Measurements from ENCODE around the gene OR2AT4.
"Not testable (repeated sequence)": the region's sequence is repeated elsewhere in the genome, so short reads cannot be mapped to it uniquely, and the experiment has no call there.

OR2AT4 gene

GRCh38 chr11:75133976-75134375 is 37.3 kb upstream of the OR2AT4 start:
- peaks cover 7% of the 10 kb centered on the region; the same call in 1 of the 2 replicates for H3K27me3 ChIP-seq (ENCODE audit: control insufficient read depth, insufficient read depth, low read length)

GRCh38 chr11:75132080-75132479 is 35.4 kb upstream of the OR2AT4 start:
- H3K9me3 ChIP-seq (ENCODE audit: control insufficient read depth, insufficient read depth, low read depth, low read length) = peaks cover 12% of the 10 kb centered on the region; the same call in 1 of the 2 replicates
- no peaks in the 10 kb centered on the region for H3K36me3 ChIP-seq (ENCODE audit: control insufficient read depth, insufficient read depth, low read length)
- H3K9ac ChIP-seq (ENCODE audit: low read length) = no peak overlapping the region
- H3K27me3 ChIP-seq (ENCODE audit: control insufficient read depth, insufficient read depth, low read length) = no peaks in the 10 kb centered on the region; the same call in 1 of the 2 replicates
- no peak overlapping the region for H3K4me3 ChIP-seq (ENCODE audit: low read depth, low read length)
- no peak overlapping the region for H3K27ac ChIP-seq (ENCODE audit: low read depth, low read length)
- no peaks in the 10 kb centered on the region for H3K4me1 ChIP-seq (ENCODE audit: control insufficient read depth, insufficient read depth, low read length)

More at GRCh38 chr11:75133976-75134375, 37.3 kb upstream of the OR2AT4 start:
- Histone ChIP-seq H3K4me1 (ENCODE audit: control insufficient read depth, insufficient read depth, low read length) (no peaks in the 10 kb centered on the region), H3K4me3 (ENCODE audit: low read depth, low read length) (no peak overlapping the region), H3K9ac (ENCODE audit: low read length) (no peak overlapping the region), H3K36me3 (ENCODE audit: control insufficient read depth, insufficient read depth, low read length) (no peaks in the 10 kb centered on the region), H3K27ac (ENCODE audit: low read depth, low read length) (no peak overlapping the region), H3K9me3 (ENCODE audit: control insufficient read depth, insufficient read depth, low read depth, low read length) (peaks cover 6% of the 10 kb centered on the region; the same call in 1 of the 2 replicates)

- no peaks in the 10 kb centered on the region for H3K36me3 ChIP-seq (ENCODE audit: control insufficient read depth, insufficient read depth, low read length)
- no peak overlapping the region for H3K4me3 ChIP-seq (ENCODE audit: low read depth, low read length)
- H3K27me3 ChIP-seq (ENCODE audit: control insufficient read depth, insufficient read depth, low read length) = no peaks in the 10 kb centered on the region
- no peaks in the 10 kb centered on the region for H3K4me1 ChIP-seq (ENCODE audit: control insufficient read depth, insufficient read depth, low read length)
- H3K27ac ChIP-seq (ENCODE audit: low read depth, low read length) = no peak overlapping the region
- no peak overlapping the region for H3K9ac ChIP-seq (ENCODE audit: low read length)
- peaks cover 12% of the 10 kb centered on the region; the same call in 1 of the 2 replicates for H3K9me3 ChIP-seq (ENCODE audit: control insufficient read depth, insufficient read depth, low read depth, low read length)
These were observed 29.9 kb upstream of the OR2AT4 start for GRCh38 chr11:75126564-75126963.

GRCh38 chr11:75118577-75118976 is 21.9 kb upstream of the OR2AT4 start:
- Histone ChIP-seq H3K36me3 (ENCODE audit: control insufficient read depth, insufficient read depth, low read length) (no peaks in the 10 kb centered on the region), H3K9me3 (ENCODE audit: control insufficient read depth, insufficient read depth, low read depth, low read length) (peaks cover 16% of the 10 kb centered on the region), H3K4me3 (ENCODE audit: low read depth, low read length) (no peak overlapping the region), H3K27me3 (ENCODE audit: control insufficient read depth, insufficient read depth, low read length) (no peaks in the 10 kb centered on the region), H3K9ac (ENCODE audit: low read length) (no peak overlapping the region), H3K4me1 (ENCODE audit: control insufficient read depth, insufficient read depth, low read length) (no peaks in the 10 kb centered on the region), H3K27ac (ENCODE audit: low read depth, low read length) (no peak overlapping the region)

GRCh38 chr11:75114465-75114864 is 17.8 kb upstream of the OR2AT4 start:
- peaks cover 15% of the 10 kb centered on the region for H3K9me3 ChIP-seq (ENCODE audit: control insufficient read depth, insufficient read depth, low read depth, low read length)
- H3K27ac ChIP-seq (ENCODE audit: low read depth, low read length) = no peak overlapping the region
- H3K27me3 ChIP-seq (ENCODE audit: control insufficient read depth, insufficient read depth, low read length) = no peaks in the 10 kb centered on the region
- H3K9ac ChIP-seq (ENCODE audit: low read length) = no peak overlapping the region
- no peaks in the 10 kb centered on the region for H3K4me1 ChIP-seq (ENCODE audit: control insufficient read depth, insufficient read depth, low read length)
- H3K36me3 ChIP-seq (ENCODE audit: control insufficient read depth, insufficient read depth, low read length) = no peaks in the 10 kb centered on the region
- H3K4me3 ChIP-seq (ENCODE audit: low read depth, low read length) = no peak overlapping the region

GRCh38 chr11:75113030-75113429 is 16.4 kb upstream of the OR2AT4 start:
- no peaks in the 10 kb centered on the region for H3K4me1 ChIP-seq (ENCODE audit: control insufficient read depth, insufficient read depth, low read length)
- no peak overlapping the region for H3K9ac ChIP-seq (ENCODE audit: low read length)
- H3K9me3 ChIP-seq (ENCODE audit: control insufficient read depth, insufficient read depth, low read depth, low read length) = peaks cover 4% of the 10 kb centered on the region; the same call in 1 of the 2 replicates
- no peaks in the 10 kb centered on the region for H3K36me3 ChIP-seq (ENCODE audit: control insufficient read depth, insufficient read depth, low read length)
- no peak overlapping the region for H3K27ac ChIP-seq (ENCODE audit: low read depth, low read length)
- H3K4me3 ChIP-seq (ENCODE audit: low read depth, low read length) = no peak overlapping the region
- no peaks in the 10 kb centered on the region for H3K27me3 ChIP-seq (ENCODE audit: control insufficient read depth, insufficient read depth, low read length)

- H3K9me3 ChIP-seq (ENCODE audit: control insufficient read depth, insufficient read depth, low read depth, low read length) = peaks cover 4% of the 10 kb centered on the region; the same call in 1 of the 2 replicates
These were observed 15.5 kb upstream of the OR2AT4 start for GRCh38 chr11:75112200-75112599.

GRCh38 chr11:75107187-75107586 is 10.5 kb upstream of the OR2AT4 start:
- Histone ChIP-seq H3K36me3 (ENCODE audit: control insufficient read depth, insufficient read depth, low read length) (no peaks in the 10 kb centered on the region), H3K9me3 (ENCODE audit: control insufficient read depth, insufficient read depth, low read depth, low read length) (no peaks in the 10 kb centered on the region), H3K4me3 (ENCODE audit: low read depth, low read length) (no peak overlapping the region), H3K27me3 (ENCODE audit: control insufficient read depth, insufficient read depth, low read length) (no peaks in the 10 kb centered on the region), H3K27ac (ENCODE audit: low read depth, low read length) (no peak overlapping the region), H3K4me1 (ENCODE audit: control insufficient read depth, insufficient read depth, low read length) (no peaks in the 10 kb centered on the region; the same call in 1 of the 2 replicates), H3K9ac (ENCODE audit: low read length) (no peak overlapping the region)

More at GRCh38 chr11:75112200-75112599, 15.5 kb upstream of the OR2AT4 start:
- Histone ChIP-seq H3K27ac (ENCODE audit: low read depth, low read length) (no peak overlapping the region), H3K4me3 (ENCODE audit: low read depth, low read length) (no peak overlapping the region), H3K4me1 (ENCODE audit: control insufficient read depth, insufficient read depth, low read length) (no peaks in the 10 kb centered on the region), H3K27me3 (ENCODE audit: control insufficient read depth, insufficient read depth, low read length) (no peaks in the 10 kb centered on the region), H3K9ac (ENCODE audit: low read length) (no peak overlapping the region), H3K36me3 (ENCODE audit: control insufficient read depth, insufficient read depth, low read length) (no peaks in the 10 kb centered on the region)

GRCh38 chr11:75105967-75106681 is 9.4 kb upstream of the OR2AT4 start:
- not testable (repeated sequence) for H3K4me1 ChIP-seq (ENCODE audit: control insufficient read depth, insufficient read depth, low read length); H3K27ac ChIP-seq (ENCODE audit: low read depth, low read length); H3K4me3 ChIP-seq (ENCODE audit: low read depth, low read length); H3K9me3 ChIP-seq (ENCODE audit: control insufficient read depth, insufficient read depth, low read depth, low read length); H3K9ac ChIP-seq (ENCODE audit: low read length); H3K27me3 ChIP-seq (ENCODE audit: control insufficient read depth, insufficient read depth, low read length); H3K36me3 ChIP-seq (ENCODE audit: control insufficient read depth, insufficient read depth, low read length)

- Histone ChIP-seq H3K27ac (ENCODE audit: low read depth, low read length) (no peak overlapping the region), H3K9ac (ENCODE audit: low read length) (no peak overlapping the region), H3K36me3 (ENCODE audit: control insufficient read depth, insufficient read depth, low read length) (no peaks in the 10 kb centered on the region), H3K4me1 (ENCODE audit: control insufficient read depth, insufficient read depth, low read length) (peaks cover under 1% of the 10 kb centered on the region; the same call in 1 of the 2 replicates), H3K4me3 (ENCODE audit: low read depth, low read length) (no peak overlapping the region), H3K9me3 (ENCODE audit: control insufficient read depth, insufficient read depth, low read depth, low read length) (peaks cover 3% of the 10 kb centered on the region; the same call in 1 of the 2 replicates), H3K27me3 (ENCODE audit: control insufficient read depth, insufficient read depth, low read length) (no peaks in the 10 kb centered on the region)
These were observed 8.8 kb upstream of the OR2AT4 start for GRCh38 chr11:75105462-75105925.

- Histone ChIP-seq H3K27ac (ENCODE audit: low read depth, low read length) (no peak overlapping the region), H3K4me3 (ENCODE audit: low read depth, low read length) (no peak overlapping the region), H3K36me3 (ENCODE audit: control insufficient read depth, insufficient read depth, low read length) (no peaks in the 10 kb centered on the region), H3K4me1 (ENCODE audit: control insufficient read depth, insufficient read depth, low read length) (peaks cover 3% of the 10 kb centered on the region; the same call in 1 of the 2 replicates), H3K9me3 (ENCODE audit: control insufficient read depth, insufficient read depth, low read depth, low read length) (peaks cover 3% of the 10 kb centered on the region; the same call in 1 of the 2 replicates), H3K27me3 (ENCODE audit: control insufficient read depth, insufficient read depth, low read length) (no peaks in the 10 kb centered on the region), H3K9ac (ENCODE audit: low read length) (no peak overlapping the region)
These were observed 6.8 kb upstream of the OR2AT4 start for GRCh38 chr11:75103380-75104026.
